Breast epithelium (tissue), 3 donors: ENCODE data around the gene KCNIP4.

Experiments used
- CTCF ChIP-seq, 3 donors: fragments of 450-650 bp; IDR thresholded peaks; one replicate each; pipeline ENCODE4 v1.5.1; 2016 to 2017; ENCODE audit warnings: antibody characterized with exemption in 3 of 3, mild to moderate bottlenecking in 3 of 3, moderate library complexity in 3 of 3
- POLR2A ChIP-seq: fragments of 450-650 bp; IDR thresholded peaks from one replicate; pipeline ENCODE4 v1.6.1; 2016; ENCODE audit warnings: antibody characterized with exemption, mild to moderate bottlenecking, moderate library complexity
- POLR2AphosphoS5 ChIP-seq, 3 donors: sonication (generic); formaldehyde crosslinking; IDR thresholded peaks; one replicate each; pipeline ENCODE4 v1.6.1; 2017; ENCODE audit warnings: antibody characterized with exemption in 3 of 3

GRCh38 chr4:20723019-20723418, 1225.6 kb downstream of the KCNIP4 start:
- TF ChIP-seq CTCF (IDR thresholded peaks at IDR 0.05) (no peak), POLR2A (no peak), POLR2AphosphoS5 (IDR thresholded peaks at IDR 0.05) (no peak)
